Right lobe of liver (tissue), 4 donors: ENCODE results near the gene WFDC10B.

Source experiments
- CTCF ChIP-seq, 4 donors: fragments of 200-600 bp in 3 of 4; fragments of 450-650 bp in 1 of 4; IDR thresholded peaks; one replicate each; pipeline versions ENCODE4 v1.5.1 to v1.8.0; 2016 to 2022; ENCODE audit warnings: antibody characterized with exemption in 4 of 4, mild to moderate bottlenecking in 2 of 4
- POLR2A ChIP-seq: fragments of 450-650 bp; IDR thresholded peaks from one replicate; pipeline ENCODE4 v1.6.1; 2017; ENCODE audit warnings: antibody characterized with exemption, mild to moderate bottlenecking
- donor health status: DM: no; HTN: no; CAD: no.
- donor health status: DM: no; HTN: no; CAD: no.
- donor health status: DM: no; HTN: yes; CAD: no.

- no peak for TF ChIP-seq POLR2A
- TF ChIP-seq CTCF (IDR thresholded peaks at IDR 0.05): no peak
These were observed 2.9 kb downstream of the WFDC10B start, which contains the start of gene WFDC13 for GRCh38 chr20:45701873-45702272.
